K562 (cell line): ENCODE data around the gene ANKRD65. TPM values are rescaled to one million over a fixed set of nuclear protein-coding genes. Genes with fewer than 3 reads are reported as not detected.

Source experiments
- DPF2 ChIP-seq: fragments of 450-650 bp; IDR thresholded peaks from 2 replicates; pipeline ENCODE4 v1.6.1; 2016
- EGR1 ChIP-seq: fragments of 450-650 bp; conservative IDR thresholded peaks from 2 replicates; pipeline ENCODE4 v1.6.1; 2017; ENCODE audit warnings: mild to moderate bottlenecking
- FOXA1 ChIP-seq: fragments of 450-650 bp; IDR thresholded peaks from 2 replicates; pipeline ENCODE4 v1.6.1; 2016; ENCODE audit warnings: mild to moderate bottlenecking, borderline replicate concordance
- ILK ChIP-seq: fragments of 450-650 bp; IDR thresholded peaks from 2 replicates; pipeline ENCODE4 v1.6.1; 2016; ENCODE audit warnings: missing genetic modification characterization, low read depth, mild to moderate bottlenecking, missing compliant biosample characterization, moderate library complexity, borderline replicate concordance
- KLF13 ChIP-seq: fragments of 450-650 bp; IDR thresholded peaks from 2 replicates; pipeline ENCODE4 v1.6.1; 2016; ENCODE audit warnings: missing genetic modification characterization, low read depth, mild to moderate bottlenecking, missing compliant biosample characterization, moderate library complexity, borderline replicate concordance
- LARP7 ChIP-seq: fragments of 450-650 bp; IDR thresholded peaks from 2 replicates; pipeline ENCODE4 v1.6.1; 2016
- MECOM ChIP-seq: fragments of 250-450 bp; sonication (Bioruptor Pico); IDR thresholded peaks from 2 replicates; pipeline ENCODE4 v1.8.0; 2022; ENCODE audit warnings: inconsistent platforms
- MTF1 ChIP-seq: fragments of 250-450 bp; sonication (Bioruptor Pico); IDR thresholded peaks from 2 replicates; pipeline ENCODE4 v1.9.0; 2021; ENCODE audit warnings: moderate library complexity, mild to moderate bottlenecking, inconsistent platforms, borderline replicate concordance
- POLR3A ChIP-seq: IDR thresholded peaks from 2 replicates; pipeline ENCODE4 v1.6.1; 2011; ENCODE audit warnings: borderline replicate concordance, mild to moderate bottlenecking, moderate library complexity; ENCODE audit not compliant: insufficient read length, insufficient read depth; ENCODE audit errors: extremely low read depth
- RERE ChIP-seq: sonication (generic); formaldehyde crosslinking; IDR thresholded peaks from 2 replicates; pipeline ENCODE4 v1.8.0; 2023; ENCODE audit warnings: missing genetic modification reagents, mild to moderate bottlenecking, borderline replicate concordance
- RNF219 ChIP-seq: fragments of 250-450 bp; sonication (Bioruptor Pico); IDR thresholded peaks from 2 replicates; pipeline ENCODE4 v1.5.0; 2022; ENCODE audit warnings: mild to moderate bottlenecking
- TCF7L2 ChIP-seq: fragments of 150-350 bp; IDR thresholded peaks from 2 replicates; pipeline ENCODE4 v1.6.1; 2016; ENCODE audit warnings: low read depth, mild to moderate bottlenecking, low read length, moderate library complexity
- XRCC3 ChIP-seq: fragments of 450-650 bp; IDR thresholded peaks from 2 replicates; pipeline ENCODE4 v1.6.1; 2017; ENCODE audit warnings: mild to moderate bottlenecking, moderate library complexity
- ZBTB43 ChIP-seq: sonication (generic); formaldehyde crosslinking; IDR thresholded peaks from 2 replicates; pipeline ENCODE4 v1.8.0; 2023; ENCODE audit warnings: mild to moderate bottlenecking, missing genetic modification reagents
- ZFPM2 ChIP-seq: fragments of 250-450 bp; sonication (Bioruptor Pico); IDR thresholded peaks from 2 replicates; pipeline ENCODE4 v1.5.1; 2022; ENCODE audit warnings: mild to moderate bottlenecking
- ZNF184 ChIP-seq: sonication (generic); formaldehyde crosslinking; IDR thresholded peaks from 2 replicates; pipeline ENCODE4 v1.5.0; 2020; ENCODE audit warnings: missing genetic modification reagents
- ZNF395 ChIP-seq: fragments of 200-800 bp; sonication (Bioruptor generic); IDR thresholded peaks from 2 replicates; pipeline ENCODE4 v1.6.1; 2017; ENCODE audit warnings: missing genetic modification characterization, missing compliant biosample characterization
- polyA plus RNA-seq, 8 experiments: library from polyadenylated mRNA; depleted of rRNA in 4 of 8; stranded (reverse) in 5 of 8; unstranded in 3 of 8; fragments of >200 nt; fragmentation: Nextera tagmentation in 2 of 8; fragmentation: Illumina TruSeq in 1 of 8; extraction: Ambion mirVana in 2 of 8; extraction: Trizol in 1 of 8; gene quantifications; 2 replicates each; pipeline versions ENCODE4 v1.2.1 to v1.2.3, GENCODE V29; 2011 to 2014; ENCODE audit warnings: inconsistent platforms in 1 of 8, missing spikeins in 1 of 8
- total RNA-seq, 7 experiments: library from RNA; depleted of rRNA in 6 of 7; stranded (reverse); fragments of >200 nt in 6 of 7; fragmentation: Illumina TruSeq in 2 of 7; extraction: Trizol in 2 of 7; gene quantifications; 2 replicates each; pipeline versions ENCODE4 v1.2.1 to v1.2.3, GENCODE V29; 2011 to 2021; ENCODE audit warnings: low replicate concordance in 1 of 7

ANKRD65 gene
- total and polyA plus RNA-seq, 9 of the 15 experiments (the other 6 are each of a cell fraction or from before 2014, with no cell fraction given) = not detected

GRCh38 chr1:1441002-1441888 lies 20.2 kb upstream of the ANKRD65 start (continued):
- TF ChIP-seq XRCC3 (no peak), DPF2 (no peak), ZNF184 (CRISPR knock-in tag) (no peak), RNF219 (CRISPR knock-in tag) (no peak), ZNF395 (no peak), KLF13 (tag) (no peak; the same call in 1 of the 2 replicates), TCF7L2 (no peak), POLR3A (no peak), ZFPM2 (CRISPR knock-in tag) (no peak), LARP7 (no peak), EGR1 (peak; percentile 87), MTF1 (CRISPR knock-in tag) (no peak), ZBTB43 (CRISPR knock-in tag) (no peak), ILK (tag) (no peak), FOXA1 (no peak), RERE (CRISPR knock-in tag) (no peak), MECOM (CRISPR knock-in tag) (peak; percentile 39; the same call in 1 of the 2 replicates)
